Stimulated activated CD8-positive, alpha-beta memory T cell treated with anti-CD3 and anti-CD28 coated beads, Interleukin-4, amount 100 ng/mL, for 48 hours (primary cell): ENCODE measurements around the gene INTS11.

Experiments
- DNase-seq: peaks from one replicate; pipeline ENCODE4 v3.0.0-alpha.2; 2020

The INTS11 gene

GRCh38 chr1:1312450-1313314, 11.8 kb downstream of the INTS11 start:
- no peak for DNase-seq

DNA sequence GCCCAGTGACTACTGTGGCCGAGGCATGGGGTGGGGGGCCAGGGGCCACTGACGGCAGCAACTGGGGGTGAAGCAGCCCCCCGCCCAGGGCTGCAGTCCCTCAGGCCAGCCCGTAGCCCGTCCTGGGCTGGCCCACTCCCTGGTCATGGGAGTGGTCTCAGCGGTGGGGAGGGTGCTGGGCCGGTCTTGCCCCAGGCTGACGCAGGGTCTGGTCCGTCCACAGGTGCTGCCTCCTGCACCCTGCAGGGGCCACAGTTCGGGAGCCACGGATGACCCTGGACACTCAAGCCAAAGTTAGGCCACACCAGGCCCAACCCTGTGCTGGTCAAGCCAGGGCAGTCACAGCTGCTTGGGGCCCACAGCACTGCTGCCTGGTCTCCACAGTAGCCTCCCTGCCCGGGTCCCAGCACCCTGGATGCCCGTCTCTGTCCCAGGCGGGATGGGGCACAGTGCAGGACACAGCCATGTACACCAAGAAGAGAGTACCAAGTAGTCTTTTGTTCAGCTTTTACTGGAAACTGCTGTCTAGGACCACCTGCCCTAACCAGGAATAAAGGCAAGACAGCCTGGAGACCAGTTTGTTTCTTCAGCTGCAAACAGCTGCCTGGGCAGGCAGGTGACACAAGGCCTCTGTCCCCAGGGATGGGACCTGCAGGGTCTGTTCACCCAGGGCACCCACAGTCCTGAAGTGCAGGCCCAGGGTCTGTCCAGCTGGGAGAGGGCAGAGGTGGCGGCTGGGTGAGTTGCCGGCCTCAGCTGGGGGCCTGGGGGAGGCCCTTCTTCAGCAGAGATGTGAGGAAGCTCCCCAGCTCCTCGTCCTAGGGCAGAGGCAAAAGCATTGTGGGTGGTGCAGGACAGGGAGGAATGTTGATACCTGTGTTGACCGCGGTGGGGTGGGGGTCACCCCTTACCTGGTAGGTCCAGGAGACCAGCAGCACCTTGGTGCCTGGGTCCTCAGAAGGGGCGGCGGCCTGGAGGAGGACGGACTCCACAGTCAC, 13.1 kb downstream of the INTS11 start:
- no peak for DNase-seq

DNA sequence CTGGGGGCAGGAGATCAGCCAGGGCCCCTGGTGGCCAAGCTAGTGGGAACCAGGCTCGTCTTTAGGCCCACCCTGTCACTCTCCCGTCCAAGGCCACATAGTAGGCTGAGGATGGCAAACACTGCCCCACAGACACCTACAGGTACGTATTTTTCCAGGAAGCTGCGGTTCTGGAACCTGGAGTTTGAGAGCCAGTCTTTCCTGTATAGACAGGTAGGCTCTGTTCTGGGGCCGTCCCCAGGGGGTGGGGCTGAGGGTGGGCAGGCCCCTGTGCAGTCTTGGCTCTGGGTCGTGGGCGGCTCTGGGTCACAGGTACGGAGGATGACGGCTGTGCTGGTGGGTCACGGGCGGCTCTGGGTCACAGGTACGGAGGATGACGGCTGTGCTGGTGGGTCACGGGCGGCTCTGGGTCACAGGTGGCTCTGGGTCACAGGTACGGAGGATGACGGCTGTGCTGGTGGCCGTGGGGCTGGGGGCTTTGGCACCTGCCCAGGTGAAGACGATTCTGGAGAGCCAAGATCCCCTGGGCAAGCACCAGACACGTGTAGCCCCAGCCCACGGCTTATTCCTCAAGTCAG, 13.9 kb downstream of the INTS11 start:
- no peak for DNase-seq

DNA sequence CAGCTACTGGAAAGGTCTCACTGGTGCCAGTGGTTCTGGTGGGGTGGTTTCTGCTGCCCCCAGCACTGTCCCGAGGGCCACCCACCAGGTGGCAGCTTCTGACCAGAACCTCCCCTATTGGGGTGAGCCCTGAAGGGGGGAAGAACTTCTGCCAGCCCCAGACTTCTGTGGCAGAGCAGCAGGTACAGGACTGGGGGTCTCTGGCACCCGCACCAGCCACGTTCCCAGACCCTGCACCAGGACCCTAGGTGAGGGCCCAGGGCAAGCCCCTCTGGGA, 14.4 kb downstream of the INTS11 start:
- no peak for DNase-seq

- DNase-seq, result peak; percentile 43
Observed at GRCh38 chr1:1309251-1310108, 15.0 kb downstream of the INTS11 start.

GRCh38 chr1:1308756-1309250, 15.7 kb downstream of the INTS11 start:
- DNase-seq, result peak; percentile 36

DNA sequence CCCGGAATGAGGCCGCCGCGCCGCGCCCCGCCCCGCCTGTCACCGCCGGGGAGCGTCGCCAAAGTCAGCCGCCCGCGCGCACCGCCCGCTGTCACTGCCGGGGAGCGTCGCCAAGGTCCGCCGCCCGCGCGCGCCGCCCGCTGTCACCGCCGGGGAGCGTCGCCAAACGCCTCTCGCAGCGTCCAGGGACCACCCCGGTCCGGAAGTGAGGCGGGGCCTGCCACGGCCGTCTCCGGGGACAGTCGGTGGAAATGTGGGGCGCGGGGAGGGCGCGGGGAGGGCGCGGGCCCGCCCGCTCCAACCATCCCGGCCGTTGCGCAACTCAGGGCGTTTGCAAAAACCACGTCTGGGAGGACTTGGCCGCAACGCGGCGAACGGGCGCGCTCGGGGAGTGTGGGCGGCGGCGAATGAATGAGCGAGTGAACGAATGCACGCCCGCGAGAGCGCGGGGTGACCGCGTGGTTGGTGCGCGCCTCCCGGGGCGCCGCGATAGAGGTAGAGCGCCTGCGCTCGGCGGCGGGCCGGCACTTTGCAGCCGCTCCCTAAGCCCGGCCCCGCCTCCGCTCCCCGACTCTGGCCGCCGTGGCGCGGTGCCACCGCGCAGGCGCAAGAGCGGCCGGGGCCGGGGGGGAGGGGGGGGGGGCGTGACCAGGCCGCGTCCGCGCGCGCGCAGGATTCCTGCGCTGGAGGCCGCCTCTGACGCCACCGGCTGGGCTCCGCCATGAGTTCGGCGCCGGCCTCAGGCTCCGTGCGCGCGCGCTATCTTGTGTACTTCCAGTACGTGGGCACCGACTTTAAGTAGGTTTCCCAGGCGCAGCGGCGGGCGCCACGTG, 16.3 kb downstream of the INTS11 start, which contains the start of the genes ACAP3 and PUSL1:
Gene ACAP3, minus strand, starts transcription at position 8 of the 833 bp plus-strand sequence. CDS start 115 bp downstream, outside the sequence.
Gene PUSL1, plus strand, starts transcription at position 675 of the 833 bp plus-strand sequence. Its CDS starts 47 bp downstream, at position 722.
- DNase-seq, result peak; percentile 88

- no peak for DNase-seq
Observed at GRCh38 chr1:1307261-1307922, 17.1 kb downstream of the INTS11 start.

DNA sequence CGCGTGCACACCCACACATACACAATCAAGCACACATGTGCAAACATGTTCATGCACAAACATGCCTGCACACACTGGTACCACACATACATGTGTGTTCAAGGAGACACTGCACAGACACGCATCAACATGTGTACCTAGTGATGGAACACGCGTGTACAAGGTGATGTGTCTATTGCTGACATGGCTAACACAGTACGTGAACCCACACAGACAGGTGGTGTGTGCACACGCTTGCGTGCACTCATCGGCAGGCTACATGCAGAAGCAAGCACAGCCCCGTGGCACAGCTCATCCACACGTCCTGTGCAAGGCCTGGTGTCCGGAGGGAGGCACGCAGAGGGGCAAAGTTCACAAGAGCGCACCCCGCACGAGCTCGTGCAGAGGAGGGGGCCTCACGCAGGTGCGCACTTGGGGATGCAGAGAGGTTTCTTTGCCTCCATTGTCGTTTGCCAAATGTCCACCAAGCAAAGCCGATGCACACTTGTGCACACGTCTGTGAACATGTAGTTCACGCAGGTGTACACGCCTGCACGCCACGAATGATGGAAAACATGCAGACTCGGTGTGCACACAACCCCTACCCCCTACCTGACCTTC, 17.7 kb downstream of the INTS11 start:
- DNase-seq, result no peak

DNA sequence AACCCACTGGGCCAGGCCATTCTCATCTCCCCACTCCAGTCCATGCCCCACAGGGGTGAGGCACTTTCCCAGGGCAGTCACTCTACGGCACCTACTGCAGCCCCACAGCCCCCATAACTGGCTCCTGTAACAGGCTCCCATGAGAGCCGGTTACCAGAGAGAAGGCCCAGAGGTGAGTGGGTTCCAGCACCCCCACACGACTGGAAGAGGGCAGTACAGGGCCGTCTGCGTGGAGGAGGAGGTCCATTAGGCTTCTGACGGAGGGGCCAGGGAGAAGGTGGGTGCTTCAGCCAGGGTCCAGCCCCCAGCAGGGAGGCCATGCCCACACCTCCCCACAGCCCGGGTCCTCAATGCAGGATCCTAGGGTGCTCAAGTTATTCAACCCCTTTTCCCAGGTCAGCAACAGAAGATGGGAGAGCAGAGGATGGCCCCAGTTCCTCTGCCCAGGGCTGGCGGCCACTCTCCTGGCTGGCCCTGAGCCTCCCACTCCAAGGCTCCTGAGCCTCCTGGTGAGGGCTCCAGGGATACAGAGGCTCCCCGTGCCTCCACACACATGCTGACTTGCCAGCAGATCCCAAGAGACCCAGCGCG, 18.3 kb downstream of the INTS11 start:
- peak; percentile 46 for DNase-seq

DNA sequence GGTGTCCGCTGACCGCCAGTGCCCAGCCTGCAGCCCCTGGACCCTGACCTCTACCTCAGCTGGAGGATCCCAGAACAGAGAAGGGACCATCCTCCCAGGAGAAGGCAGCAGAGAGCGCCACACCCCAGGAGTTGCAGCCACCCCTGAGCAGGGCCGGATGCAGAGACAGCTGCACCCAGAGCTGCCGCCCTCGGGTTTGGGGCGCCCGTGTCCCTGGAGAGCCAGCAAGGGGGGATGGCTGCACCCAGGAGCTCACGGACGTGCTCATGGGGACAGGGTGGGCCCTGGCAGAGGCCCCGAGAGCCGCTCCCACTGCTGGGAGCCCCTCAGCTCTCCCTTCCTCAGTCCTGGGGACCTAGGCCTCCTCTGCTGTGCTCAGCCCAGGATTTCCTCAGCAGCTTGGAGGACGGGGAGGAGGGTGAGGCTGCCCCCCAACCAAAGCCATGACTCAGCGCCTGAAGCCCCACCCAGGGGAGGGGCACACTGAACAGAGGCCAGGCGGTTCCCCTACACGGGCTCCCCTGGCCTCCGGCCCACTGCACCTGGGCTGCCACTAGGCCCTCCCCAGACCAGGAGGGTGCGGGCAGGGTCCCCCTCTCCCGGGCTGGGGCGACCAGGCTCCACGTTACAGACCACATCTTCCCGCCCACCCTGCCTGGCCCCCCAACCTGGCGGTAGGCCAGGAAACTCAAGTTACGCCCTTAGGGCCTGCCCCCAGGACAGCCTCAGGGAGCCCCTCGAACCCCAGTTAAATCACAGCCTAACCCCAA, 19.0 kb downstream of the INTS11 start:
- peak; percentile 82 for DNase-seq

DNA sequence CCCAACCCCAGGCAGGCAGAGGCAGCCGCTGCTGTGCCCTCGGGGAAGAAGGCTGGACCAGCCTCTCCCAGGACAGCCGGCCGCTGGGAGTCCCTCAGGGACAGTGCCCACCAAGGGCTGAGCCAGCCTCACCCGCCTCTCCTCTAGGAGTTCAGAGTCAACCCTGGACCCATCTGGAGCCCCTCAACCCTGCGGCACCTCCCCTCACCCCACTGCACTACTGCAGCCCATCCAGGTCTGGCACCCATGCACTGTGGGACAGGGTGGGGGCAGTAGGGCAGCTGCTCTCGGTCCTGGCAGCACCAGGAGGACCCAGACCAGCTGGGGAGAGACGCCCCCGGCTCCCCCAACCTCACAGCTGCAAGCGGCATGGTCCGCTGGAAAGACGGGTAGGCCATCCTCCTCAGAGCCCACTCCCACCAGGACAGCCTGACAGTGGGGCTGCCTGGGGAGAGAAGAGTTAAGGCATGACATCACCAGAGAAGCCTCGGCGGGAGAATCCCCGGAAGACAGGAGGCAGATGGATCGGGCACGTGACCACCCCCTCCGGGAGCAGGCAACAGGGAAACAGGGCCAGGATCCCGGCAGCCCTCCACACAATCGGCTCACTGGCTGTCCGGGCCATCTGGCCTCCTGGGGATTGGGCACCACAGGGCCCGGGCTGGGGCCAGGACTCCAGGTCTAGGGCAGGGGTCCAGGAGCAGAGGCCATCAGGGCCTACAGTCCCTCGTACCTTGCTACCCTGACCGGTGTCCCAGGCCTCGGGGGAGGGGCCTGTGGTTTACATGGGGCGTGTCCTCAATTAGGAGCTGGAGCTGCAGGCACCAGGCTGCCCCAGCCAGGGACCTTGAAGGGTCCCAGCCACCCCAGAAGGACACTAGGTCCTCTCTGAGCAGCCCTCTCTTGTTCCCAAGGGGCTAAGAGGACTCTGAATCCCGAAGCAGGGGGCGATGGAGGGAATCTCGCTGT, 19.8 kb downstream of the INTS11 start:
- DNase-seq, result no peak

- DNase-seq, result no peak
Observed at GRCh38 chr1:1303736-1304135, 20.7 kb downstream of the INTS11 start.

- no peak for DNase-seq
Observed at GRCh38 chr1:1302951-1303509, 21.4 kb downstream of the INTS11 start.

DNA sequence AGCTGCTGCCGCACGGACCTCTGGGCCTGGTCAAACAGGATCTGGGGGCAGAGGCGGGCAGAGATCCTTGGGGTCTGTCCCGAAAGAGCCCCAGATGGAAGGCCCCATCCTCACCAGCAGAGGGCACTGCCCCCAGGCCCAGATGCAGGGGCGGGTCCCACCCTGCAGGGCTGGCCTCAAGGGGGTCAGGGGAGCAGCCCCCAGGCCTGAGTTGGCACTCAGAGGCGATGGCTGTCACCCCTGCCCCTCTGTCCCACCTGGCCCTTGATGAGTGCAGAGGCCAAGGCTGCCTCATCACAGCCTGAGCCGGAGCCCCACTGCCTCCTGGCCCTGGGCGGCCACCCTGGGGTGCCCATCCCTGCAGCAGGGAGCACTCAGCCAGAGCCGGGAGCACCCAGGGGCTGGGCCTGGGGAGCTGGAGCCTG, 22.4 kb downstream of the INTS11 start:
- DNase-seq, result peak; percentile 45

DNA sequence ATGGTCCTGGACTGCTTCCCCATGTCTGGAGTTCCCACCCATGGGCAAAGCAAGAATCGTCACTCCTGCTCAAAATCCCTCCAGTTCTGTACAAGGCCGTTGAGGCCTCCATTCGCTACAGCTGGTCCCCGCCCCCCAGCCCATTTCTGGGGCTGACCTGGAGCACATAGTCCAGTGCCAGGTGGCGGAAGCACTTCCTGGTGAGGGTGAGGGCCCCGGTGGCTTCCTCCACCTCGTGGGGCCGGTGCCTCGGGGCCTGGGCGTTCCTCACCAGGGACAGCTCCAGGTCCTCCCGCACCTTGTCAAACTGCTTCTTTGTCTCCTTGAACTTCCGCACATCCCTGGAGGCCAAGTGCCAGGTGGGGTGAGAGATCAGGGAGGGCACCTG, 24.1 kb downstream of the INTS11 start:
- DNase-seq, result no peak

GRCh38 chr1:1299686-1300351, 24.6 kb downstream of the INTS11 start:
- DNase-seq, result no peak
